Measurements from ENCODE around the gene PHF12.

PHF12 gene

DNA sequence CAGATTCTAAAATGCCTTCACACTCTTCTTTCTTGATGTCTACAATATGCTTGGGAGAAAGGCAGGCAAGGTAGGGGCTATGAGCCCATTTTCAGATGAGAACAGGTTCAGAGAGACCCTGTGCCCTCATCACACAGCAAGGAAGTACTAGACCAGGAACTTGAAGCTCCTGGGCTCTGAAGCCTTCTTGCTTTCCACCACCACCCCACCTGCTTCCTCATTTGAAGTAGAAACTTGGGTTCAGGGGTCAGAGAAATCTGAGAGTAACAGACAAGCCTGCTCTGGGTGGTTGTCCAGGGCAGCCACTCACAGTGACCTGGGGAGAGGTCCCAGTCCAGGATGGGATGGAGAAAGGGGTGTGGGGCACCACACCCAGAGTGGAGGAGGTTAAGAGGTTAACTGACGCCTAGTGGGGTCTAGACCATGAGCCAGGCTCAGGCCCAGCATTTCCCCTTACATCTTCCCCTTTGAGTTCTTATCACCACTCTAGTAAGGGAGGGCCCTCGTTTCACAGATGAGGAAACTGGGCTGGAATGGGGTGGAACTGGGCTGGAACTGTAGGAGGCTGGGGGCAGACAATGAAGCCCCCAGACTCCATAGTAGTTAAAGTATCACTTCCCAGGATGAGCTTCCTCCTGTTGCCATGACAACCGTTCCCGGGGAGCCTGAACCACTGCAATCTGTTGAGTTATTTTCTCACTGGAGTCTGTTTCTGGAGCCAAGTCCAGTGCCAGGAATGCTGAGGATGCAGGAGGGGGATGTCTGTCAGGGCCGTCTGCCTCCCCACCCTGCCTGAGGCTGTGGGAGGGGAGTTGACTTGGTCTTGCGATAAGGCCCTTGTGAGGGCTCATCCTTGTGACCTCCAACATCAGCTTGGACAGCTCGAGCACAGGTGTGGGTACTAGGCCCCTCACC is 16.2 kb upstream of the PHF12 start:
- TF ChIP-seq EGR1 (IDR thresholded peaks at IDR 0.05) (no peak), FOXM1 (IDR thresholded peaks at IDR 0.05; ENCODE audit: borderline replicate concordance, low read depth) (no peak), CEBPB (IDR thresholded peaks at IDR 0.05) (no peak), TEAD4 (IDR thresholded peaks at IDR 0.05) (peak; percentile 15; the same call in 1 of the 2 replicates)
- TF ChIP-seq, protein P1, sequence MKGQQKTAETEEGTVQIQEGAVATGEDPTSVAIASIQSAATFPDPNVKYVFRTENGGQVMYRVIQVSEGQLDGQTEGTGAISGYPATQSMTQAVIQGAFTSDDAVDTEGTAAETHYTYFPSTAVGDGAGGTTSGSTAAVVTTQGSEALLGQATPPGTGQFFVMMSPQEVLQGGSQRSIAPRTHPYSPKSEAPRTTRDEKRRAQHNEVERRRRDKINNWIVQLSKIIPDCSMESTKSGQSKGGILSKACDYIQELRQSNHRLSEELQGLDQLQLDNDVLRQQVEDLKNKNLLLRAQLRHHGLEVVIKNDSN (IDR thresholded peaks at IDR 0.05), result no peak
- TF ChIP-seq, protein P2, sequence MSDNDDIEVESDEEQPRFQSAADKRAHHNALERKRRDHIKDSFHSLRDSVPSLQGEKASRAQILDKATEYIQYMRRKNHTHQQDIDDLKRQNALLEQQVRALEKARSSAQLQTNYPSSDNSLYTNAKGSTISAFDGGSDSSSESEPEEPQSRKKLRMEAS (IDR thresholded peaks at IDR 0.05), result no peak

DNA sequence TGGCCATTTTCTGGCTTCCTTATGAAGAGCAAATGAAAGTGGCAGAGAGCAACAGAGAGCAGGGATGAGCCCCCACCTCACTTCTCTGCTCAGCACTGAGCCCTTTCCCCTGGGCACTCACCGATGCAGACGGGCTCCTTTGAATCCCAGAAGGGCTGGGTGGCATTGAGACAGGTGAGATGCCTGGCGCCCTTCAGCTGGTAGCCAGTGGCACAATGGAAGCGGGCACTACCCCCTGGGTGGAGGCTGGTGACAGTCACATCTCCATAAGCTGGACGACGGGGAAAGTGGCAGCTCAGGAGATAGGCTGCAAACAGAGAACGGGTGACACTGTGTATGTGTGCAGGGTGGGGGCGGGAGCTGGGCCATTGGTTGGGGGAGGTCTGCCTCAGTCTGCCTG is 12.5 kb upstream of the PHF12 start:
- TF ChIP-seq TEAD4 (IDR thresholded peaks at IDR 0.05) (no peak), FOXM1 (IDR thresholded peaks at IDR 0.05; ENCODE audit: borderline replicate concordance, low read depth) (no peak), EP300 (IDR thresholded peaks at IDR 0.05; ENCODE audit: borderline replicate concordance) (no peak), CREB1 (IDR thresholded peaks at IDR 0.05; ENCODE audit: low read depth) (no peak), TAF1 (IDR thresholded peaks at IDR 0.05; ENCODE audit: low read depth) (no peak)

DNA sequence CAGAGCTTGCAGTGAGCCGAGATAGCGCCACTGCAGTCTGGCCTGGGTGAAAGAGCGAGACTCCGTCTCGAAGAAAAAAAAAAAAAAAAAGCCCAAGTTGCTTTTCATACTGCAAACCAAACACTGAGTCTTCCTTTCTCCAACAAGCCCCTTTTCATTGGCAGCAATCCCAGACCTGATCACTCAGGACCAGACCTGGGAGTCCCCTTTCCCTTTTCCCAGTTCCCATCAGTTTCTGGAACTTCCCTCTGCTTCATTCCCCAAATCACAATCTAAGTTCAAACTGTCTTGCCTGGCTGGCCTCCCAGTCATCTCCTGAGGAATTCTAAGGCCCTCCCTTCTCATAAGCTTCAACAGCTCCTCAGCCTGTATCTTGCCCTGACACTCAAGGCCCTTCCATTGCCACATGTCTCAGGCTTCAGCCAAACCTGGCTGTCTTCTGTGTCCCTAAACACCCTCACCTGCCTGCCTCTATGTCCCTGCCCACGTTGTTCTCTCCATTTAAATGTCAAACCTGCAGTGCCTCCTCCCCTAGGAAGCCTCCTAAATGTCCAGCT is 11.8 kb upstream of the PHF12 start:
- TF ChIP-seq, protein P3, sequence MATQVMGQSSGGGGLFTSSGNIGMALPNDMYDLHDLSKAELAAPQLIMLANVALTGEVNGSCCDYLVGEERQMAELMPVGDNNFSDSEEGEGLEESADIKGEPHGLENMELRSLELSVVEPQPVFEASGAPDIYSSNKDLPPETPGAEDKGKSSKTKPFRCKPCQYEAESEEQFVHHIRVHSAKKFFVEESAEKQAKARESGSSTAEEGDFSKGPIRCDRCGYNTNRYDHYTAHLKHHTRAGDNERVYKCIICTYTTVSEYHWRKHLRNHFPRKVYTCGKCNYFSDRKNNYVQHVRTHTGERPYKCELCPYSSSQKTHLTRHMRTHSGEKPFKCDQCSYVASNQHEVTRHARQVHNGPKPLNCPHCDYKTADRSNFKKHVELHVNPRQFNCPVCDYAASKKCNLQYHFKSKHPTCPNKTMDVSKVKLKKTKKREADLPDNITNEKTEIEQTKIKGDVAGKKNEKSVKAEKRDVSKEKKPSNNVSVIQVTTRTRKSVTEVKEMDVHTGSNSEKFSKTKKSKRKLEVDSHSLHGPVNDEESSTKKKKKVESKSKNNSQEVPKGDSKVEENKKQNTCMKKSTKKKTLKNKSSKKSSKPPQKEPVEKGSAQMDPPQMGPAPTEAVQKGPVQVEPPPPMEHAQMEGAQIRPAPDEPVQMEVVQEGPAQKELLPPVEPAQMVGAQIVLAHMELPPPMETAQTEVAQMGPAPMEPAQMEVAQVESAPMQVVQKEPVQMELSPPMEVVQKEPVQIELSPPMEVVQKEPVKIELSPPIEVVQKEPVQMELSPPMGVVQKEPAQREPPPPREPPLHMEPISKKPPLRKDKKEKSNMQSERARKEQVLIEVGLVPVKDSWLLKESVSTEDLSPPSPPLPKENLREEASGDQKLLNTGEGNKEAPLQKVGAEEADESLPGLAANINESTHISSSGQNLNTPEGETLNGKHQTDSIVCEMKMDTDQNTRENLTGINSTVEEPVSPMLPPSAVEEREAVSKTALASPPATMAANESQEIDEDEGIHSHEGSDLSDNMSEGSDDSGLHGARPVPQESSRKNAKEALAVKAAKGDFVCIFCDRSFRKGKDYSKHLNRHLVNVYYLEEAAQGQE (IDR thresholded peaks at IDR 0.05; ENCODE audit: low read depth), result no peak
- no peak for TF ChIP-seq ZBTB7A (IDR thresholded peaks at IDR 0.05; ENCODE audit: low read depth)
- TF ChIP-seq FOXM1 (IDR thresholded peaks at IDR 0.05; ENCODE audit: borderline replicate concordance, low read depth), result no peak
- no peak for TF ChIP-seq TAF1 (IDR thresholded peaks at IDR 0.05; ENCODE audit: low read depth)
- TF ChIP-seq, protein P2 (IDR thresholded peaks at IDR 0.05), result no peak
- TF ChIP-seq EP300 (IDR thresholded peaks at IDR 0.05; ENCODE audit: borderline replicate concordance), result no peak
- TF ChIP-seq CEBPB (IDR thresholded peaks at IDR 0.05), result no peak
- no peak for TF ChIP-seq TEAD4 (IDR thresholded peaks at IDR 0.05)
- TF ChIP-seq TCF12 (IDR thresholded peaks at IDR 0.05; ENCODE audit: low read depth), result no peak
- no peak for TF ChIP-seq YY1 (IDR thresholded peaks at IDR 0.05; ENCODE audit: low read depth)
- TF ChIP-seq EGR1 (IDR thresholded peaks at IDR 0.05), result no peak
- TF ChIP-seq RAD21 (IDR thresholded peaks at IDR 0.05; ENCODE audit: low read depth), result no peak
- no peak for TF ChIP-seq NFIC (IDR thresholded peaks at IDR 0.05)
- TF ChIP-seq, protein P1 (IDR thresholded peaks at IDR 0.05), result no peak
- no peak for TF ChIP-seq CREB1 (IDR thresholded peaks at IDR 0.05; ENCODE audit: low read depth)

DNA sequence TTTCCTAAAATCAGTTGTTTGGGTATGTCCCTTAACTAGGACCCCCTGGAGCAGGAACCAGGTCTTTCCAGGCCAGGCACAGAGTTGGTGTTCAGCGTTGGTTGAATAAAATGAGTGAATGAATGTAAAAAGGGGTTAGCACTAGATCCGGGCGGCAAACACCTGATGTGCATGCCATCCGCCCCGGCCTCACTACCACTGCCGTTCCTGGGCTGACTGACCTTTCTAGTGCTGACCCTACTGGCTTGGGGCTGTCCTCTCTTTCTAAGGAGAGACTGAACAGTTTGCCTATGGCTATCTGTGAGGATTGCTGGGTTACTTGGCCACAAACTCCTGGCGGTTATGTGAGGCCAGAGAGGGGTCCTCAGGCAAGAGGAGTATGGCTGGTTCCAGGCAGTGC is 10.1 kb upstream of the PHF12 start:
- TF ChIP-seq, protein P3 (IDR thresholded peaks at IDR 0.05; ENCODE audit: low read depth), result no peak
- TF ChIP-seq EP300 (IDR thresholded peaks at IDR 0.05; ENCODE audit: borderline replicate concordance) (no peak), NFIC (IDR thresholded peaks at IDR 0.05) (no peak)

DNA sequence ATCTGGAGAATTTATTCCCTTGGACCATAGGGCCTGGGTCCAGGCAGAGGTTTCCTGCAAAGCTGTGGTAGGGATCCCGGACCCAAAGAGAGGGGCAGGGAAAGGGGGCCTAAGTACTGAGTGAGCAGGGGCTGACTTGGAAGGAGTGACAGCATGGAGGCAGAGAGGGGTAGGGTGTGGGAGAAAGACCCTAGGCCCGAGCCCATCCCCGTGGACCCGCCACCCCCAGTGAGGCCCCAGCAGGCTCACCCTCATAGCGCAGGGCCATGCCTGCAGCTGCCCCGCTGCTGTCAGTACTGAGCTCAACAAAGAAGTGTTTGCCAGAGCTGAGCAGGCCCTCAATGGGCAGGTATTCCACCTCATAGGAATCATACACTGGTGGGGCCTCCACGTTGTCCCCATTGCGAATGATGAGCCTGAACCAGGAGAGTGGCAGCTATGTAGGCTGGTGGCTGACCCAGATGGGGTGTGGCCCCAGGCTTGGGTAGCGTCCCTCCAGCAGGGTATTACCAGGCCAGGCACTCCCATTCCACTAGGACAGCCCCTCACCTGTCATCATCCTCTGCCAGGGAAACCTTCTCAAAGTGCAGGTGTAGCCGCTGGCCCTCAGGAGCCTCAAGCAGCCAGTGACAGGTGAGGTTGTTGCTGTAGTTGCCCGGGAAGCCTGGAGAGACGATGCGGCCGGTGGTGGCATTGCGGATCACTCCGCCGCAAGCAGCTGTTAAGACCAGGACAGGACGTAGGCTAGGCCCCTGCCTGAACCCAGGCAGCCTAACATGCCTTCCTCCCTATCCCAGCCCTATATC is 9.1 kb upstream of the PHF12 start:
- TF ChIP-seq EGR1 (IDR thresholded peaks at IDR 0.05) (no peak), YY1 (IDR thresholded peaks at IDR 0.05; ENCODE audit: low read depth) (no peak), RAD21 (IDR thresholded peaks at IDR 0.05; ENCODE audit: low read depth) (no peak), TAF1 (IDR thresholded peaks at IDR 0.05; ENCODE audit: low read depth) (no peak), NFIC (IDR thresholded peaks at IDR 0.05) (no peak), TCF12 (IDR thresholded peaks at IDR 0.05; ENCODE audit: low read depth) (no peak), EP300 (IDR thresholded peaks at IDR 0.05; ENCODE audit: borderline replicate concordance) (no peak), CREB1 (IDR thresholded peaks at IDR 0.05; ENCODE audit: low read depth) (no peak), CEBPB (IDR thresholded peaks at IDR 0.05) (no peak), ZBTB7A (IDR thresholded peaks at IDR 0.05; ENCODE audit: low read depth) (no peak), TEAD4 (IDR thresholded peaks at IDR 0.05) (no peak), FOXM1 (IDR thresholded peaks at IDR 0.05; ENCODE audit: borderline replicate concordance, low read depth) (no peak)
